HEK293T (cell line): ENCODE data around the gene HPSE2.

ENCODE experiments used
- ARNT ChIP-seq: fragments of 450-650 bp; IDR thresholded peaks from 2 replicates; pipeline ENCODE4 v1.6.1; 2017; ENCODE audit warnings: mild to moderate bottlenecking
- BHLHE40 ChIP-seq: fragments of 450-650 bp; IDR thresholded peaks from 2 replicates; pipeline ENCODE4 v1.6.1; 2016; ENCODE audit warnings: mild to moderate bottlenecking, moderate library complexity, borderline replicate concordance
- ELF4 ChIP-seq: fragments of 450-650 bp; IDR thresholded peaks from 2 replicates; pipeline ENCODE4 v1.6.1; 2017; ENCODE audit warnings: antibody characterized with exemption
- PKNOX1 ChIP-seq: fragments of 450-650 bp; IDR thresholded peaks from 2 replicates; pipeline ENCODE4 v1.6.1; 2016
- SP1 ChIP-seq: fragments of 450-650 bp; IDR thresholded peaks from 2 replicates; pipeline ENCODE4 v1.6.1; 2017
- SUZ12 ChIP-seq: fragments of 450-650 bp; IDR thresholded peaks from 2 replicates; pipeline ENCODE4 v1.6.1; 2016; ENCODE audit warnings: mild to moderate bottlenecking

GRCh38 chr10:98417481-98417959 lies 818.1 kb downstream of the HPSE2 start:
- TF ChIP-seq PKNOX1 = no peak
- TF ChIP-seq SP1 = no peak
- no peak for TF ChIP-seq ELF4
- no peak for TF ChIP-seq BHLHE40
- no peak for TF ChIP-seq ARNT
- no peak for TF ChIP-seq SUZ12
